Measurements from ENCODE around the gene ELFN2. TPM values are rescaled to one million over a fixed set of nuclear protein-coding genes. Genes with fewer than 3 reads are reported as not detected.

The ELFN2 gene
- total and polyA plus RNA-seq, 8 donors = 0.19 to 2.1 (median 1.1) TPM

- no peak for FAIRE-seq
- intact Hi-C loops (cut with DNase I) = loop anchor here (2.0 to 10.0 kb wide), 3 partner anchors 137 to 141 kb away; no protein-coding TSS in a partner anchor
- no peak for ATAC-seq
- 64 to 73% methylated on average over 14 of the region's 14 CpGs for WGBS, 2 donors
- Histone ChIP-seq H3K4me1 (peaks cover 0 to 5% (median 0%) of the 10 kb centered on the region in 3 donors), H3K36me3 (no peaks in the 10 kb centered on the region), H3K27me3 (peaks cover 0 to 5% (median 0%) of the 10 kb centered on the region in 4 donors), H3K27ac (no peak overlapping the region), H3K9me3 (no peaks in the 10 kb centered on the region), H3K4me3 (no peak overlapping the region)
- no peak for TF ChIP-seq CTCF (IDR thresholded peaks at IDR 0.05)
- DNase-seq = no peak
Observed at GRCh38 chr22:37455896-37456295, 28.6 kb upstream of the ELFN2 start.

- WGBS, 2 donors = 17 to 18% methylated on average over 21 of the region's 21 CpGs
- DNase-seq (no peak), ATAC-seq (peak in 3 of 4 donors; percentile 59 to 78 (median 68)), FAIRE-seq (no peak)
- Histone ChIP-seq H3K9me3 (no peaks in the 10 kb centered on the region), H3K27ac (peak overlapping the region in 1 of 4 donors; percentile 15), H3K36me3 (no peaks in the 10 kb centered on the region), H3K4me3 (no peak overlapping the region), H3K27me3 (peaks cover 0 to 4% (median 0%) of the 10 kb centered on the region in 4 donors), H3K4me1 (peaks cover 0 to 5% (median 0%) of the 10 kb centered on the region in 3 donors)
- intact Hi-C loops (cut with DNase I) = loop anchor here in 1 of 3 donors (10.0 kb wide), 1 partner anchor 140 kb away; no protein-coding TSS in a partner anchor
- no peak for TF ChIP-seq CTCF (IDR thresholded peaks at IDR 0.05)
Observed at GRCh38 chr22:37454857-37455686, 27.8 kb upstream of the ELFN2 start.

GRCh38 chr22:37453696-37454095, 26.4 kb upstream of the ELFN2 start:
- ATAC-seq (no peak), FAIRE-seq (no peak), DNase-seq (no peak)
- Histone ChIP-seq H3K36me3 (no peaks in the 10 kb centered on the region), H3K4me3 (no peak overlapping the region), H3K27me3 (no peaks in the 10 kb centered on the region), H3K27ac (no peak overlapping the region), H3K4me1 (peaks cover 0 to 5% (median 0%) of the 10 kb centered on the region in 3 donors), H3K9me3 (no peaks in the 10 kb centered on the region)
- TF ChIP-seq CTCF (IDR thresholded peaks at IDR 0.05) = no peak
- WGBS, 2 donors = 84 to 94% methylated on average over 7 of the region's 7 CpGs
- intact Hi-C loops (cut with DNase I) = loop anchor here in 1 of 3 donors (10.0 kb wide), 1 partner anchor 139 kb away; no protein-coding TSS in a partner anchor

- TF ChIP-seq CTCF (IDR thresholded peaks at IDR 0.05) = no peak
- Histone ChIP-seq H3K9me3 (no peaks in the 10 kb centered on the region), H3K36me3 (no peaks in the 10 kb centered on the region), H3K4me3 (no peak overlapping the region), H3K27ac (no peak overlapping the region), H3K4me1 (peaks cover 0 to 5% (median 0%) of the 10 kb centered on the region in 3 donors), H3K27me3 (no peaks in the 10 kb centered on the region)
- intact Hi-C loops (cut with DNase I) = loop anchor here in 1 of 3 donors (10.0 kb wide), 1 partner anchor 136 kb away; no protein-coding TSS in a partner anchor
- FAIRE-seq (no peak), ATAC-seq (no peak), DNase-seq (no peak)
- WGBS, 2 donors = 43 to 97% methylated on average over 1 of the region's 1 CpG
Observed at GRCh38 chr22:37451218-37451617, 23.9 kb upstream of the ELFN2 start.

Measured in pancreas (tissue), 10 donors.